Measurements from ENCODE around the gene ANKRD60. TPM values are rescaled to one million over a fixed set of nuclear protein-coding genes. Genes with fewer than 3 reads are reported as not detected.

ANKRD60 gene
- not detected for total RNA-seq

- no peak for TF ChIP-seq CTCF (IDR thresholded peaks at IDR 0.05 in 4 of 5, conservative IDR thresholded peaks at IDR 0.05 in 1 of 5)
- TF ChIP-seq POLR2A (IDR thresholded peaks at IDR 0.05): no peak
- in situ Hi-C loops (cut with MboI; ENCODE audit: low sequenced_read_pairs in 4 of 4): loop anchor here in 3 of 4 donors (25.0 kb wide), 4 partner anchors 409 to 634 kb away; partner anchors contain the start of genes NPEPL1 (in 2 of the 3), GNAS (in 1 of the 3) and GNAS-AS1 (in 1 of the 3)
- Histone ChIP-seq H3K4me1 (no peaks in the 10 kb centered on the region), H3K27ac (no peak within 1 kb of the TSS), H3K9me3 (no peaks in the 10 kb centered on the region), H3K27me3 (peaks cover 36 to 38% (median 36%) of the 10 kb centered on the region in 3 donors), H3K4me3 (no peak within 1 kb of the TSS), H3K36me3 (no peaks in the 10 kb centered on the region)
- intact Hi-C loops (cut with DNase I; ENCODE audit: low total_unique reads): no loop called here
- ATAC-seq (no peak), DNase-seq (no peak)
These were observed at the start of gene ANKRD60 for GRCh38 chr20:58228484-58229197. ANKRD60 (minus strand) TSS chr20:58228653; CDS start chr20:58228653, 0 bp downstream.

GRCh38 chr20:58277578-58278472 lies 49.4 kb upstream of the ANKRD60 start:
- no peak for DNase-seq

GRCh38 chr20:58277107-58277506 lies 48.7 kb upstream of the ANKRD60 start:
- intact Hi-C loops (cut with DNase I; ENCODE audit: low total_unique reads) (no loop called here), in situ Hi-C loops (cut with MboI; ENCODE audit: low sequenced_read_pairs in 4 of 4) (loop anchor here in 1 of 4 donors (25.0 kb wide), 1 partner anchor 360 kb away; no protein-coding TSS in a partner anchor)
- H3K4me3 ChIP-seq: no peak overlapping the region
- ATAC-seq (no peak), DNase-seq (no peak)
- TF ChIP-seq CTCF (IDR thresholded peaks at IDR 0.05 in 4 of 5, conservative IDR thresholded peaks at IDR 0.05 in 1 of 5) (no peak), POLR2A (IDR thresholded peaks at IDR 0.05) (no peak)
- no peak overlapping the region for H3K27ac ChIP-seq
- H3K27me3 ChIP-seq: no peaks in the 10 kb centered on the region
- H3K9me3 ChIP-seq: no peaks in the 10 kb centered on the region
- no peaks in the 10 kb centered on the region for H3K4me1 ChIP-seq
- no peaks in the 10 kb centered on the region for H3K36me3 ChIP-seq

More at GRCh38 chr20:58277578-58278472, 49.4 kb upstream of the ANKRD60 start:
- Histone ChIP-seq H3K36me3 (no peaks in the 10 kb centered on the region), H3K4me1 (no peaks in the 10 kb centered on the region), H3K27me3 (no peaks in the 10 kb centered on the region), H3K4me3 (no peak overlapping the region), H3K9me3 (no peaks in the 10 kb centered on the region), H3K27ac (no peak overlapping the region)
- TF ChIP-seq CTCF (IDR thresholded peaks at IDR 0.05 in 4 of 5, conservative IDR thresholded peaks at IDR 0.05 in 1 of 5) (no peak), POLR2A (IDR thresholded peaks at IDR 0.05) (no peak)
- in situ Hi-C loops (cut with MboI; ENCODE audit: low sequenced_read_pairs in 4 of 4): loop anchor here in 1 of 4 donors (25.0 kb wide), 1 partner anchor 359 kb away; no protein-coding TSS in a partner anchor
- intact Hi-C loops (cut with DNase I; ENCODE audit: low total_unique reads): no loop called here
- ATAC-seq: no peak

GRCh38 chr20:58274384-58274783 lies 45.9 kb upstream of the ANKRD60 start:
- DNase-seq: no peak
- Histone ChIP-seq H3K4me1 (no peaks in the 10 kb centered on the region), H3K27me3 (no peaks in the 10 kb centered on the region), H3K27ac (no peak overlapping the region), H3K9me3 (no peaks in the 10 kb centered on the region), H3K36me3 (peaks cover 0 to 7% of the 10 kb centered on the region in 2 donors), H3K4me3 (no peak overlapping the region)
- no peak for ATAC-seq
- TF ChIP-seq CTCF (IDR thresholded peaks at IDR 0.05 in 4 of 5, conservative IDR thresholded peaks at IDR 0.05 in 1 of 5): no peak
- TF ChIP-seq POLR2A (IDR thresholded peaks at IDR 0.05): no peak
- intact Hi-C loops (cut with DNase I; ENCODE audit: low total_unique reads): no loop called here
- in situ Hi-C loops (cut with MboI; ENCODE audit: low sequenced_read_pairs in 4 of 4): no loop called here
